HEK293 (cell line): Measurements from ENCODE around the gene CDK19.

Experiments used
- CTCF ChIP-seq: fragments of 450-650 bp; formaldehyde crosslinking; IDR thresholded peaks from 2 replicates; pipeline ENCODE4 v1.5.1; 2016; ENCODE audit warnings: missing biosample characterization, missing genetic modification characterization
- EGR2 ChIP-seq: fragments of 450-650 bp; formaldehyde crosslinking; IDR thresholded peaks from 2 replicates; pipeline ENCODE4 v1.5.1; 2016; ENCODE audit warnings: low read depth, missing biosample characterization, missing genetic modification characterization
- SCRT1 ChIP-seq: fragments of 450-650 bp; formaldehyde crosslinking; IDR thresholded peaks from 2 replicates; pipeline ENCODE4 v1.5.1; 2016; ENCODE audit warnings: missing biosample characterization, missing genetic modification characterization, borderline replicate concordance
- ZNF121 ChIP-seq: fragments of 450-650 bp; formaldehyde crosslinking; IDR thresholded peaks from 2 replicates; pipeline ENCODE4 v1.5.1; 2016; ENCODE audit warnings: missing biosample characterization, missing genetic modification characterization
- ZNF324 ChIP-seq: fragments of 450-650 bp; formaldehyde crosslinking; IDR thresholded peaks from 2 replicates; pipeline ENCODE4 v1.5.1; 2016; ENCODE audit warnings: missing biosample characterization, missing genetic modification characterization
- ZNF473 ChIP-seq: fragments of 450-650 bp; formaldehyde crosslinking; IDR thresholded peaks from 2 replicates; pipeline ENCODE4 v1.5.1; 2017; ENCODE audit warnings: missing biosample characterization, missing genetic modification characterization
- ZNF48 ChIP-seq: fragments of 450-650 bp; formaldehyde crosslinking; IDR thresholded peaks from 2 replicates; pipeline ENCODE4 v1.5.1; 2016; ENCODE audit warnings: missing biosample characterization, missing genetic modification characterization
- ZNF707 ChIP-seq: fragments of 450-650 bp; formaldehyde crosslinking; IDR thresholded peaks from 2 replicates; pipeline ENCODE4 v1.5.1; 2016; ENCODE audit warnings: missing biosample characterization, missing genetic modification characterization
- TF ChIP-seq, protein P1 (sequence below): fragments of 450-650 bp; formaldehyde crosslinking; IDR thresholded peaks from 2 replicates; pipeline ENCODE4 v1.5.1; 2016; ENCODE audit warnings: missing biosample characterization, missing genetic modification characterization
- TF ChIP-seq, protein P2 (sequence below): fragments of 450-650 bp; formaldehyde crosslinking; IDR thresholded peaks from 2 replicates; pipeline ENCODE4 v1.5.1; 2016; ENCODE audit warnings: missing biosample characterization, missing genetic modification characterization

GRCh38 chr6:110690106-110690654 lies 125.1 kb downstream of the CDK19 start:
- no peak for TF ChIP-seq CTCF
- no peak for TF ChIP-seq ZNF324 (tag by site-specific recombination)
- no peak for TF ChIP-seq EGR2 (tag by site-specific recombination)
- no peak for TF ChIP-seq SCRT1
- TF ChIP-seq, protein P1, sequence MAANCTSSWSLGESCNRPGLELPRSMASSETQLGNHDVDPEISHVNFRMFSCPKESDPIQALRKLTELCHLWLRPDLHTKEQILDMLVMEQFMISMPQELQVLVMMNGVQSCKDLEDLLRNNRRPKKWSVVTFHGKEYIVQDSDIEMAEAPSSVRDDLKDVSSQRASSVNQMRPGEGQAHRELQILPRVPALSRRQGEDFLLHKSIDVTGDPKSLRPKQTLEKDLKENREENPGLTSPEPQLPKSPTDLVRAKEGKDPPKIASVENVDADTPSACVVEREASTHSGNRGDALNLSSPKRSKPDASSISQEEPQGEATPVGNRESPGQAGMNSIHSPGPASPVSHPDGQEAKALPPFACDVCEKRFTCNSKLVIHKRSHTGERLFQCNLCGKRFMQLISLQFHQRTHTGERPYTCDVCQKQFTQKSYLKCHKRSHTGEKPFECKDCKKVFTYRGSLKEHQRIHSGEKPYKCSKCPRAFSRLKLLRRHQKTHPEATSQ (tag by site-specific recombination), result no peak
- TF ChIP-seq, protein P2, sequence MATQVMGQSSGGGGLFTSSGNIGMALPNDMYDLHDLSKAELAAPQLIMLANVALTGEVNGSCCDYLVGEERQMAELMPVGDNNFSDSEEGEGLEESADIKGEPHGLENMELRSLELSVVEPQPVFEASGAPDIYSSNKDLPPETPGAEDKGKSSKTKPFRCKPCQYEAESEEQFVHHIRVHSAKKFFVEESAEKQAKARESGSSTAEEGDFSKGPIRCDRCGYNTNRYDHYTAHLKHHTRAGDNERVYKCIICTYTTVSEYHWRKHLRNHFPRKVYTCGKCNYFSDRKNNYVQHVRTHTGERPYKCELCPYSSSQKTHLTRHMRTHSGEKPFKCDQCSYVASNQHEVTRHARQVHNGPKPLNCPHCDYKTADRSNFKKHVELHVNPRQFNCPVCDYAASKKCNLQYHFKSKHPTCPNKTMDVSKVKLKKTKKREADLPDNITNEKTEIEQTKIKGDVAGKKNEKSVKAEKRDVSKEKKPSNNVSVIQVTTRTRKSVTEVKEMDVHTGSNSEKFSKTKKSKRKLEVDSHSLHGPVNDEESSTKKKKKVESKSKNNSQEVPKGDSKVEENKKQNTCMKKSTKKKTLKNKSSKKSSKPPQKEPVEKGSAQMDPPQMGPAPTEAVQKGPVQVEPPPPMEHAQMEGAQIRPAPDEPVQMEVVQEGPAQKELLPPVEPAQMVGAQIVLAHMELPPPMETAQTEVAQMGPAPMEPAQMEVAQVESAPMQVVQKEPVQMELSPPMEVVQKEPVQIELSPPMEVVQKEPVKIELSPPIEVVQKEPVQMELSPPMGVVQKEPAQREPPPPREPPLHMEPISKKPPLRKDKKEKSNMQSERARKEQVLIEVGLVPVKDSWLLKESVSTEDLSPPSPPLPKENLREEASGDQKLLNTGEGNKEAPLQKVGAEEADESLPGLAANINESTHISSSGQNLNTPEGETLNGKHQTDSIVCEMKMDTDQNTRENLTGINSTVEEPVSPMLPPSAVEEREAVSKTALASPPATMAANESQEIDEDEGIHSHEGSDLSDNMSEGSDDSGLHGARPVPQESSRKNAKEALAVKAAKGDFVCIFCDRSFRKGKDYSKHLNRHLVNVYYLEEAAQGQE (tag by site-specific recombination), result no peak
- TF ChIP-seq ZNF707 (tag by site-specific recombination), result no peak
- TF ChIP-seq ZNF48, result no peak
- no peak for TF ChIP-seq ZNF121
- no peak for TF ChIP-seq ZNF473 (tag by site-specific recombination)
